ENCODE measurements around the gene CYLD. TPM values are rescaled to one million over a fixed set of nuclear protein-coding genes. Genes with fewer than 3 reads are reported as not detected.

The CYLD gene
- total and polyA plus RNA-seq, 12 donors, result 10.3 to 61.7 (median 37.1) TPM

DNA sequence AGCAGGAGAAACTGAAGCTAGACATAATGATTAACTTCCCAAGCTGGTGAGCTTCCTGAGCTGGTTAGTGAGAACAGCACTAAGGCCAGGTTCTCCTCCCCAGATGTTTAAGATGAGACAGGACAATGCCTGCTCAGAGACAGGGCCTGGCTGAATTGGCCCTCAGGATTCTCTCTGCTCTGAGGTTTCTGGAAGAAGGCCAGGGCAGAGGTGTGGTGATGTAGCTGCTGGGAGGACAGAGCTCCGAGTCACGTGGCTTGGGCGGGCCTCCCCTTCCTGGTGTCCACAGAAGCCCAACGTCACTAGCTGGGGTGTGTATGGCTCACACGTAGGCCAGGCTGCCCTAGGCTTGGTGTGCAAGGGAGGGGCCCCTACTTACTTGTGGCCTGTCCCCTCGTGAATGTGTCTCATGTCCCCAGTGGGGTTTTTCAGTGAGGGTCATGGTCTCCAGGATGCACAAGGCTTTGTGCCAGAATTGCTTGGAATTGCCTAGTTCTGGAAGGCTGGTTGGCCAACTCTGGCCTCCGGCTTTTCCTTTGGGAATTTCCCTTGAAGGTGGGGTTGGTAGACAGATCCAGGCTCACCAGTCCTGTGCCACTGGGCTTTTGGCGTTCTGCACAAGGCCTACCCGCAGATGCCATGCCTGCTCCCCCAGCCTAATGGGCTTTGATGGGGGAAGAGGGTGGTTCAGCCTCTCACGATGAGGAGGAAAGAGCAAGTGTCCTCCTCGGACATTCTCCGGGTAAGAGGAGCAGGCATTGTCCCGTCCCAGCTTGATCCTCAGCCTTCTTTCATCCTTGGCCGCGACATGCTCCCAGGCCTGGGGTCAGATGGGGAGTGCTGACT lies 45.1 kb upstream of the CYLD start:
- intact Hi-C loops (cut with DNase I), result loop anchor here in 2 of 10 donors (5.0 kb wide), 1 partner anchor 46 kb away; the partner anchor contains the start of gene CYLD (in 2 of the 2)
- peaks cover 0 to 8% (median 0%) of the 10 kb centered on the region in 9 donors for H3K36me3 ChIP-seq
- peak overlapping the region in 9 of 10 donors; percentile 61 to 92 (median 78) for H3K27ac ChIP-seq
- H3K27me3 ChIP-seq, result peaks cover 0 to 7% (median 0%) of the 10 kb centered on the region in 7 donors
- peak overlapping the region in 2 of 10 donors; percentile 7 to 48 for H3K4me3 ChIP-seq
- peak; percentile 62 to 90 (median 83) for ATAC-seq
- H3K4me1 ChIP-seq, result peaks cover 11 to 73% (median 36%) of the 10 kb centered on the region in 9 donors
- DNase-seq, result peak; percentile 75 to 79
- TF ChIP-seq CTCF (IDR thresholded peaks at IDR 0.05), result no peak
- 62 to 71% methylated on average over 15 of the region's 15 CpGs for WGBS, 2 donors
- H3K9me3 ChIP-seq, result no peaks in the 10 kb centered on the region

- 92 to 98% methylated on average over 5 of the region's 5 CpGs for WGBS, 2 donors
- H3K4me1 ChIP-seq, result peaks cover 11 to 73% (median 36%) of the 10 kb centered on the region in 9 donors
- peak overlapping the region in 9 of 10 donors; percentile 61 to 92 (median 78) for H3K27ac ChIP-seq
These were observed 44.5 kb upstream of the CYLD start for GRCh38 chr16:50697421-50697715.

GRCh38 chr16:50697881-50698767 lies 43.8 kb upstream of the CYLD start:
- H3K27ac ChIP-seq, result peak overlapping the region in 9 of 10 donors; percentile 61 to 92 (median 78)
- DNase-seq (peak in 1 of 2 donors; percentile 70), ATAC-seq (peak; percentile 62 to 88 (median 77))
- no peaks in the 10 kb centered on the region for H3K9me3 ChIP-seq
- H3K4me1 ChIP-seq, result peaks cover 11 to 76% (median 36%) of the 10 kb centered on the region in 9 donors
- peaks cover 0 to 7% (median 0%) of the 10 kb centered on the region in 7 donors for H3K27me3 ChIP-seq
- H3K4me3 ChIP-seq, result peak overlapping the region in 9 of 10 donors; percentile 24 to 56 (median 47)
- no peak for TF ChIP-seq CTCF (IDR thresholded peaks at IDR 0.05)
- peaks cover 0 to 12% (median 0%) of the 10 kb centered on the region in 9 donors for H3K36me3 ChIP-seq
- intact Hi-C loops (cut with DNase I), result loop anchor here in 3 of 10 donors (2.0 to 5.0 kb wide), 2 partner anchors 43 to 44 kb away; partner anchors contain the start of gene CYLD (in 2 of the 3)
- 32 to 34% methylated on average over 19 of the region's 19 CpGs for WGBS, 2 donors

More at GRCh38 chr16:50697421-50697715, 44.5 kb upstream of the CYLD start:
- peaks cover 0 to 12% (median 0%) of the 10 kb centered on the region in 9 donors for H3K36me3 ChIP-seq
- intact Hi-C loops (cut with DNase I), result loop anchor here in 2 of 10 donors (5.0 kb wide), 1 partner anchor 45 kb away; the partner anchor contains the start of gene CYLD (in 2 of the 2)
- TF ChIP-seq CTCF (IDR thresholded peaks at IDR 0.05), result no peak
- DNase-seq (no peak), ATAC-seq (peak in 2 of 8 donors; percentile 2 to 7)
- no peaks in the 10 kb centered on the region for H3K9me3 ChIP-seq
- peaks cover 0 to 7% (median 0%) of the 10 kb centered on the region in 7 donors for H3K27me3 ChIP-seq
- peak overlapping the region in 8 of 10 donors; percentile 24 to 56 (median 48) for H3K4me3 ChIP-seq
